Spleen (tissue), 3 donors: ENCODE data around the gene TNS4.

Experiments used
- POLR2A ChIP-seq, 3 donors: fragments of 450-650 bp; IDR thresholded peaks; one replicate each; pipeline ENCODE4 v1.5.1; 2017; ENCODE audit warnings: antibody characterized with exemption in 3 of 3, mild to moderate bottlenecking in 1 of 3
- POLR2AphosphoS5 ChIP-seq, 3 donors: sonication (generic); formaldehyde crosslinking; IDR thresholded peaks; one replicate each; pipeline ENCODE4 v1.5.1; 2017; ENCODE audit warnings: antibody characterized with exemption in 3 of 3

DNA sequence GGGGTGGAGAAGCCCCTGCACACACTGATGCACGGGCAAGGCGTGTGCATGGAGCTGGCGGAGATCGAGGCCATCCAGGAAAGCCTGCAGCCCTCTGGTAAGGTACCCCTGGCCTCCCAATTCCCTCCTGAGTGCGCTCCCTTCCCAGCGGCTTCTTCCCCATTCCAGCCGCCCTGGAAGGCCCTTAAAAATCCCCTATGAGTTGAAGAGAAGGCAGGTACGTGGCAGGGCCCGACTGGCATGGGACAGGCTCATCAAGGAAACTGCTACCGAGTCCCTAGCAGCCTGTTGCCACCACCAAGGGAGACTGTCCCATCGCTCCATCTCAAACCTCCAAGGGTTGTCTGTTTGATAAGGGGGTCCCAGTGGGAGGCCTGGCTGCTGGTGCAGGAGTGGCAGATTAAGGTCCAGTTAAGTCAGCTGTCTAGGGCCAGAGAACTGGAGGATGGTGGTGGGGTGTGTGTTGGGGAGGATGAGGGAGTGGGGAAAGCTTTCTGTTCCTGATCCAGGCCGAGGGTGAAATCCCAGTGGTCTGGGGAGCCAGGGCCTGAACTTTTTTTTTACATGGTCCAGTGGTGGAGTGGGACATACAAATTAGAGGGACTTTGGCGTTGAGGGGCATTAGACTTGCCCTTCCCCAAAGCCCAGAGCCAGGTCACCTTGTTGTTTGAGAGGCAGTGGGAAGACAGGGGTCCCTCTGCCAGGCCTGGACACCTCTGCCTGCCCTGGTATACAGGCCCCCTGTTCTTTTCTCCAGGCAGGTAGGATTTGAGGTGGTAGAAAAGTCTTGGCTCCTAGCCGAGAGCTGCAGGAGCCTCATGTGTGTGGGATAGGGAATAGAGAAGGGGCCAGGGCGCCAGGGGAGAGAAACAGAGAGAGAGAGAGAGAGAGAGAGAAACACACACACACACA is 57.2 kb downstream of the TNS4 start:
- no peak for TF ChIP-seq POLR2A (IDR thresholded peaks at IDR 0.05)
- TF ChIP-seq POLR2AphosphoS5 (IDR thresholded peaks at IDR 0.05) = no peak
